Measurements from ENCODE around the gene PDZK1IP1. TPM values are rescaled to one million over a fixed set of nuclear protein-coding genes. Genes with fewer than 3 reads are reported as not detected.

Gene PDZK1IP1
- total and polyA plus RNA-seq, 11 donors: 0.56 to 7.1 TPM; not detected in 9

- intact Hi-C loops (cut with DNase I): loop anchor here in 1 of 10 donors (5.0 kb wide), 1 partner anchor 41 kb away; the partner anchor contains the start of gene PDZK1IP1
- no peak for ATAC-seq
- no peaks in the 10 kb centered on the region for H3K9me3 ChIP-seq
- no peaks in the 10 kb centered on the region for H3K36me3 ChIP-seq
- peaks cover 39 to 71% (median 56%) of the 10 kb centered on the region in 9 donors for H3K27me3 ChIP-seq
- peaks cover 0 to 43% (median 16%) of the 10 kb centered on the region in 12 donors for H3K4me1 ChIP-seq
- H3K27ac ChIP-seq: no peak overlapping the region
- WGBS, 4 donors: 67 to 80% (median 73%) methylated on average over 6 of the region's 6 CpGs
- H3K4me3 ChIP-seq: no peak overlapping the region
- DNase-seq: no peak
- TF ChIP-seq CTCF (IDR thresholded peaks at IDR 0.05): no peak
- no peak for TF ChIP-seq POLR2A (IDR thresholded peaks at IDR 0.05)
Observed at GRCh38 chr1:47233186-47233585, 43.4 kb upstream of the PDZK1IP1 start.

GRCh38 chr1:47232187-47232874 lies 42.5 kb upstream of the PDZK1IP1 start, which contains the start of gene TAL1:
TSS of gene TAL1 (minus strand) at chr1:47232225. CDS start at chr1:47225888, 6,337 bp downstream.
- TF ChIP-seq CTCF (IDR thresholded peaks at IDR 0.05): no peak
- TF ChIP-seq POLR2A (IDR thresholded peaks at IDR 0.05): no peak
- DNase-seq: peak in 2 of 5 donors; percentile 39 to 56
- intact Hi-C loops (cut with DNase I): loop anchor here in 1 of 10 donors (5.0 kb wide), 1 partner anchor 40 kb away; the partner anchor contains the start of gene PDZK1IP1
- H3K4me3 ChIP-seq: peak within 1 kb of the TSS; percentile 46 to 70 (median 58)
- H3K27me3 ChIP-seq: peaks cover 46 to 80% (median 64%) of the 10 kb centered on the region in 9 donors
- H3K9me3 ChIP-seq: no peaks in the 10 kb centered on the region
- H3K36me3 ChIP-seq: no peaks in the 10 kb centered on the region
- WGBS, 4 donors: 4 to 16% (median 8%) methylated on average over 23 to 51 of the region's 51 CpGs
- ATAC-seq: peak in 3 of 4 donors; percentile 46 to 55 (median 46)
- H3K4me1 ChIP-seq: peaks cover 0 to 43% (median 20%) of the 10 kb centered on the region in 12 donors
- H3K27ac ChIP-seq: peak within 1 kb of the TSS; percentile 57 to 96 (median 87)

- intact Hi-C loops (cut with DNase I): loop anchor here in 1 of 10 donors (5.0 kb wide), 1 partner anchor 39 kb away; the partner anchor contains the start of gene PDZK1IP1
- peaks cover 0 to 47% (median 24%) of the 10 kb centered on the region in 12 donors for H3K4me1 ChIP-seq
- no peaks in the 10 kb centered on the region for H3K36me3 ChIP-seq
- TF ChIP-seq CTCF (IDR thresholded peaks at IDR 0.05) (no peak), POLR2A (IDR thresholded peaks at IDR 0.05) (peak in 1 of 2 donors; percentile 34)
- no peaks in the 10 kb centered on the region for H3K9me3 ChIP-seq
- DNase-seq (peak in 4 of 5 donors; percentile 46 to 60 (median 58)), ATAC-seq (peak in 3 of 4 donors; percentile 30 to 65 (median 32))
- peak overlapping the region; percentile 57 to 96 (median 87) for H3K27ac ChIP-seq
- peaks cover 48 to 88% (median 72%) of the 10 kb centered on the region in 9 donors for H3K27me3 ChIP-seq
- WGBS, 4 donors: 2 to 3% (median 2%) methylated on average over 51 to 62 of the region's 62 CpGs
- peak overlapping the region; percentile 46 to 70 (median 58) for H3K4me3 ChIP-seq
Observed at GRCh38 chr1:47231301-47232186, 41.7 kb upstream of the PDZK1IP1 start.

All from heart left ventricle (tissue), 16 donors.